ENCODE data around the gene GDPD5. TPM values are rescaled to one million over a fixed set of nuclear protein-coding genes. Genes with fewer than 3 reads are reported as not detected.

The GDPD5 gene
- total and polyA plus RNA-seq, 10 of the 15 experiments (the other 5 are each of a cell fraction or from before 2014, with no cell fraction given) = 0.10 to 30.0 (median 6.7) TPM

- ChIA-PET POLR2A (interaction anchor here (0.6 kb wide), 1 partner anchor 65 kb away, joined by 3 read pairs; no protein-coding TSS in a partner anchor), CTCF (interaction anchor here (1.8 kb wide), 1 partner anchor 13 kb away, joined by 4 read pairs; no protein-coding TSS in a partner anchor), SMC1A (ENCODE audit: uncharacterized antibody, unreplicated experiment) (interaction anchor here (1.3 kb wide), 1 partner anchor 17 kb away, joined by 6 read pairs; no protein-coding TSS in a partner anchor), RAD21 (ENCODE audit: unreplicated experiment) (no interaction called here)
- TF ChIP-seq SRF (IDR thresholded peaks at IDR 0.05; ENCODE audit: low read depth in 2 of 2, low read length in 2 of 2) (no peak), TCF12 (IDR thresholded peaks at IDR 0.05; ENCODE audit: low read depth, low read length) (no peak), YY1 (IDR thresholded peaks at IDR 0.05; ENCODE audit: low read depth, low read length) (no peak), CHD4 (IDR thresholded peaks at IDR 0.05) (no peak), TBL1XR1 (IDR thresholded peaks at IDR 0.05; ENCODE audit: low read depth, low read length) (no peak), RB1 (IDR thresholded peaks at IDR 0.05; ENCODE audit: borderline replicate concordance) (no peak), BRCA1 (IDR thresholded peaks at IDR 0.05; ENCODE audit: low read depth, low read length) (no peak), SPI1 (IDR thresholded peaks at IDR 0.05; ENCODE audit: borderline replicate concordance, insufficient read depth, low read depth, low read length) (no peak), EGR1 (IDR thresholded peaks at IDR 0.05; ENCODE audit: borderline replicate concordance in 1 of 2, low read depth in 2 of 2, low read length in 2 of 2) (no peak), FOS (IDR thresholded peaks at IDR 0.05; ENCODE audit: borderline replicate concordance, extremely low read depth, insufficient read length) (no peak), TARDBP (IDR thresholded peaks at IDR 0.05; ENCODE audit: borderline replicate concordance) (no peak), SREBF1 (IDR thresholded peaks at IDR 0.05; ENCODE audit: low read length) (no peak), CHD2 (IDR thresholded peaks at IDR 0.05; ENCODE audit: borderline replicate concordance, low read depth, low read length) (no peak), ZNF687 (IDR thresholded peaks at IDR 0.05) (no peak)
- TF ChIP-seq, protein P1, sequence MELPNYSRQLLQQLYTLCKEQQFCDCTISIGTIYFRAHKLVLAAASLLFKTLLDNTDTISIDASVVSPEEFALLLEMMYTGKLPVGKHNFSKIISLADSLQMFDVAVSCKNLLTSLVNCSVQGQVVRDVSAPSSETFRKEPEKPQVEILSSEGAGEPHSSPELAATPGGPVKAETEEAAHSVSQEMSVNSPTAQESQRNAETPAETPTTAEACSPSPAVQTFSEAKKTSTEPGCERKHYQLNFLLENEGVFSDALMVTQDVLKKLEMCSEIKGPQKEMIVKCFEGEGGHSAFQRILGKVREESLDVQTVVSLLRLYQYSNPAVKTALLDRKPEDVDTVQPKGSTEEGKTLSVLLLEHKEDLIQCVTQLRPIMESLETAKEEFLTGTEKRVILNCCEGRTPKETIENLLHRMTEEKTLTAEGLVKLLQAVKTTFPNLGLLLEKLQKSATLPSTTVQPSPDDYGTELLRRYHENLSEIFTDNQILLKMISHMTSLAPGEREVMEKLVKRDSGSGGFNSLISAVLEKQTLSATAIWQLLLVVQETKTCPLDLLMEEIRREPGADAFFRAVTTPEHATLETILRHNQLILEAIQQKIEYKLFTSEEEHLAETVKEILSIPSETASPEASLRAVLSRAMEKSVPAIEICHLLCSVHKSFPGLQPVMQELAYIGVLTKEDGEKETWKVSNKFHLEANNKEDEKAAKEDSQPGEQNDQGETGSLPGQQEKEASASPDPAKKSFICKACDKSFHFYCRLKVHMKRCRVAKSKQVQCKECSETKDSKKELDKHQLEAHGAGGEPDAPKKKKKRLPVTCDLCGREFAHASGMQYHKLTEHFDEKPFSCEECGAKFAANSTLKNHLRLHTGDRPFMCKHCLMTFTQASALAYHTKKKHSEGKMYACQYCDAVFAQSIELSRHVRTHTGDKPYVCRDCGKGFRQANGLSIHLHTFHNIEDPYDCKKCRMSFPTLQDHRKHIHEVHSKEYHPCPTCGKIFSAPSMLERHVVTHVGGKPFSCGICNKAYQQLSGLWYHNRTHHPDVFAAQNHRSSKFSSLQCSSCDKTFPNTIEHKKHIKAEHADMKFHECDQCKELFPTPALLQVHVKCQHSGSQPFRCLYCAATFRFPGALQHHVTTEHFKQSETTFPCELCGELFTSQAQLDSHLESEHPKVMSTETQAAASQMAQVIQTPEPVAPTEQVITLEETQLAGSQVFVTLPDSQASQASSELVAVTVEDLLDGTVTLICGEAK (IDR thresholded peaks at IDR 0.05; ENCODE audit: borderline replicate concordance) = no peak
- TF ChIP-seq, protein P2, sequence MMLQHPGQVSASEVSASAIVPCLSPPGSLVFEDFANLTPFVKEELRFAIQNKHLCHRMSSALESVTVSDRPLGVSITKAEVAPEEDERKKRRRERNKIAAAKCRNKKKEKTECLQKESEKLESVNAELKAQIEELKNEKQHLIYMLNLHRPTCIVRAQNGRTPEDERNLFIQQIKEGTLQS (IDR thresholded peaks at IDR 0.05; ENCODE audit: borderline replicate concordance, extremely low read depth, low read depth, low read length) = no peak
- Histone ChIP-seq H3K27ac (ENCODE audit: control insufficient read depth, insufficient read depth) (no peak within 1 kb of the TSS), H3K27me3 (replicated peaks in 1 of 2; ENCODE audit: control insufficient read depth in 2 of 2, insufficient read depth in 2 of 2, low read length in 1 of 2) (peaks cover 4 to 14% of the 10 kb centered on the region in 2 experiments), H3K4me2 (ENCODE audit: control insufficient read depth, insufficient read depth) (no peak within 1 kb of the TSS), H3K9me3 (replicated peaks; ENCODE audit: control insufficient read depth, insufficient read depth, low read length) (peaks cover 2% of the 10 kb centered on the region; the same call in 1 of the 3 replicates), H3K79me2 (ENCODE audit: control insufficient read depth, insufficient read depth, low read length) (no peaks in the 10 kb centered on the region), H3K9ac (ENCODE audit: control insufficient read depth, insufficient read depth, low read length) (no peak within 1 kb of the TSS), H3K4me1 (ENCODE audit: control insufficient read depth, insufficient read depth, low read length) (no peaks in the 10 kb centered on the region), H3K36me3 (ENCODE audit: control insufficient read depth in 2 of 2, insufficient read depth in 2 of 2, low read length in 1 of 2) (no peaks in the 10 kb centered on the region), H3K4me3 (no peak within 1 kb of the TSS), H4K20me1 (ENCODE audit: control insufficient read depth, insufficient read depth) (no peaks in the 10 kb centered on the region; the same call in 1 of the 2 replicates), H2AFZ (ENCODE audit: control insufficient read depth, low read depth, low read length) (no peak within 1 kb of the TSS)
- FAIRE-seq = no peak
- DNase-seq (ENCODE audit: low read depth, low spot score) = no peak
- 54% methylated on average over 12 of the region's 14 CpGs for WGBS (ENCODE audit: insufficient coverage, insufficient replicate concordance, low lambda C conversion rate, missing lambda C conversion rate)
- ATAC-seq = no peak
- in situ Hi-C loops (cut with MboI) = no loop called here
- intact Hi-C loops (cut with micrococcal nuclease; ENCODE audit: unreplicated experiment) = no loop called here
- no TSS peak for BruUV-seq (replicated peaks)
Observed at GRCh38 chr11:75432911-75433321, 92.8 kb downstream of the GDPD5 start, which contains the start of gene KLHL35. Gene KLHL35, minus strand, starts transcription at chr11:75433203. Its CDS starts 2,574 bp downstream, at chr11:75430629.
